ENCODE data around the gene CEP112. TPM values are rescaled to one million over a fixed set of nuclear protein-coding genes. Genes with fewer than 3 reads are reported as not detected.
A peak's percentile ranks its signal among the peaks of the same experiment; 100 is the strongest.

Gene CEP112
- 3.1 and 5.9 TPM in 2 replicates for total RNA-seq (2014; rRNA removed; shearing (Covaris generic))

DNA sequence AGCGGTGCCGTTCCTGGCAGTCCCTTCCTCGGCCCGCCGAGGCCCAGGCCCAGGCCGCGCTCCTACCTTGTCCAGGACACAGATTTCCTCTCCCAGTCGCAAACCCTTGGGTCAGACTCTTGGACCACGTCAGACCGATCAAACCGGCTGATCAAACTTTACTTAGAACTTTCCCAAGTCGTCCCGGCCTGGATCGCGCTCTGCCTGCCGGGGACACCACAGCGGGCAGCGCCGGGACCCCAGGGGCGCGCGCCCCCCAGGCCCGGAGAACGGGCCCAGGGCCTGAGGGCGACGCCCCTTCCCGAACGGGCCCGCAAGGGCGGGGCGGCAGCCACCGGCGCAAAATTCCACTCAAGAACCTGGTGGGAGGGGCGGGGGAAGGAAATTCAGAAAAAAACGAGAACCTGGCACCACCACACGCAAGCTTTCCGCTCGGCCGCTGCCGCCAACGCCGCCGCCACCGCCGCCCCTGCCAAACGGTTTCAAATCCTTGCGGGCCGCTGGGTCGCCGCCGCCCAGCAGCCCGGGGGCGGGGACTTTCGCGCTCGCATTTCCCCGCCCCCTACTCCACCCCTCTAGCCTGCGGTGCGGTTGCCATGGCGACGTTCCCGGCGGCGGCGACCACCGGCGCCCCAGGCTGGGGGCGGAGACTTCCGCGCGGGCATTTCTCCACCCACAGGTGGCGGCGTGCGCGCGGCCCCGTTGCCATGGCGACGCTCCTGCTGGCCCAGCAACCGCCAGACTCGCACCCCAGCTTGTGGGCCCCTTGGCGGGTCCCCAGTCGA is at the start of gene CEP112:
CEP112 (minus strand) TSS at position 541 of the 785 bp plus-strand sequence.
- DNase-seq (ENCODE audit: low read depth), result peak; percentile 52

DNA sequence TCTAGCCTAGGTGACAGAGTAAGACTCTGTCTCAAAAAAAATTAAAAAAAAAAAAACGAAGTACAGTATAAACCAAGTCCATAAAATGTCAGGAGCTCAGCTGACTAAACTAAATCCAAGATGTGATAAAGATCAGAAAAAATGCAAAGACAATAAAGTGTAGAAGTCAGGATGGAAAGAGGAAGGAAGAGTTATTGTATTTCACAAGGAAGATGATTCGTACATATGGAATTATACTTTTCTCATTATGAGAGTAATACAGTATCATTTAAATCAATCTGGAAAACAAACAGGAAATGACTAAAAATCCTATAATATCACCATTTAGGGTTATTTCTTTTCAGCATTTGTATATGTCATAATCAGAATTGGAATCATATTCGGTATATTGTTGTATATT is 48.7 kb upstream of the CEP112 start:
- DNase-seq (ENCODE audit: low read depth), result no peak

DNA sequence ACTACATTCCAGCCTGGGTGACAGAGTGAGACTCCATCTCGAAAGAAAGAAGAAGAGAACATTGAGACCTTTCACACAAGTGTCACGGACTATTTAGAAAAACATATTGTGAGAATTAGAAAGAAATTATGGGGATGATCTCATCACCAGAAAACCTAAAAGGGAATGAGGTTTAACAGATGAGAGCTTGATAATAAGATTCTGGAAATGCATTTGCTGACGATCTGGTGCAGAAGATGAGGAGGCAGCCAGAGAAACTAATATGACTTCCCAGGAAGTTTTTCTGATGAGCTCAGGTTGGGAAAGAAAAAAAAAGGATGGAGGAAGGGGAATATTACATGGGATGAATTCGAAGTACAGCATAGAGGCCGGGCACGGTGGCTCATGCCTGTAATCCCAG is 48.1 kb upstream of the CEP112 start:
- DNase-seq (ENCODE audit: low read depth), result no peak

DNA sequence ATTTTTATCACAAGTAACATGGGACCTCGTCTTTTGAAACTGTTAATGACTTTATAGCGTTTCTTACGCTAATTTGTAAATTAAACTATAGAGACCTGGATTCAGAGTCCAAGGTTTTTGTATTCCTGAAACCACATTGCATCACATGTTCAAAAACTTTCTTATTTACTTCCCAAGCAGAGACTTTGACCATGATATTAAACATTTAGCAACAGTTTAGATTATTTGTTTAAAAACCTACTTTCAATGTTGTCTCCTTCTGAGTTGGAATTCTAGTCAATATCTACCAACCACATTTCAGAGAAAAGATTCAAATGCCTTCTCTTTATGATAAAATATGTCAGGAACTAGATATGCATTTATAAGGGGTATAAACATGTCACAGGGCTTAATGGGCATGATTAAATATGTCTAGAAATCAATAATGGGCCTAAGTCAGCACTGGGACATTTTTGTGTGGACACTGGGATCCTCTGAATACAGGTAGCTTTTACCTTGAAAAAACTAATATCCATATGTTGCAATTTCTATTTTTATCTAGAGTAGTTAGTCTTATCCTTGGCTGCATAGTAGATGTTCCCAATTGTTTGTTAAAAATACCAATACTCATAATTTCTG is 43.6 kb upstream of the CEP112 start:
- DNase-seq (ENCODE audit: low read depth), result no peak

DNA sequence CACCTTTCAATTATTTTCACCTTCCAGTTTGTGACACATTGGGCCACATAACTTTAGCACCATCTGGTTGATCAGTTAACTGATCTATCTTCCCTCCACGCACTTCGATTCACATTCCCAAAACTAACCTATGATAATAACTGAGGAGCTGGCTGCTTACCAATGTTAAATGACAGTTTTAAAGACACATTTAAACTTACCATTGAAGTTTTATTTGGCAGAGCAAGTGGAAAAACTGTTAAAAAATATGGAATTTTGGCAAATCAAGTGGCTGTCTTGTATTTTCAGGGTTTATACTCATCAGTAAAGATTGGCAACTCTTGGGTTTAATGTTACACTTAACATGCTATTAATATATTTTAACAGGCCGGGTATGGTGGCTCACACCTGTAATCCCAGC is 42.7 kb upstream of the CEP112 start:
- no peak for DNase-seq (ENCODE audit: low read depth)

DNA sequence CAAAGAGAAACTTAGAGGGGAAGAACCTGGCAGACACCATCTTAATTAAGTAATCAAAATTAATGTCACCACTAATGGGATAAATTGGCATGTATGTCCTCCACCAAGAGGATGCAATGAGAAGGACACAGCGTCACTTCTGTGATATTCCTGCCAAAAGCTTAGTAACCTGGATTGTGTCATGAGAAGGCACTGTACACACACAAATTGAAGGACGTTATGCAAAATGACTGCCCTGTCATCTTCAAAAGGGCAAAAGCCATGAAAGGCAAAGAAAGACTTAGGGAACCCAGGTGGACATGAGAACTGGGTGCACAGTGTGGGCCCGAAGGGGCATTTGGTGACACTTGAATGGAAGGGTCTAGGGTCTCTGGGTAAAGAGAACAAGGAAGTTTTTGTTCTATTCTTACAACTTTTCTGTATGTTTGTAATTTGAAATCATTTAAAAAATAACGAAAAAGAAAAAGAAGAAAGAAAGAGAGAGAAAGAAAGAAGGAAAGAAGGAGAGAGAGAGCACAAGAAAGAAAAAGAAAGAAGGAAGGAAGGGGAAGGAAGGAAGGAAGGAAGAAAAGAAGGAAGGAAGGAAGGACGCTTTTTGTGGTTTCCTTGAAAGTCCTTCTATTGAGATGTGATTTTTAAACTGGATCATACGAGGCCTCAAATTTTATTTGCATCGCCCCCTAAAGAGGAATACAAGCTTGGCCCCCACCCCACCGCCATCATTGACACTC is 41.3 kb upstream of the CEP112 start:
- no peak for DNase-seq (ENCODE audit: low read depth)

DNA sequence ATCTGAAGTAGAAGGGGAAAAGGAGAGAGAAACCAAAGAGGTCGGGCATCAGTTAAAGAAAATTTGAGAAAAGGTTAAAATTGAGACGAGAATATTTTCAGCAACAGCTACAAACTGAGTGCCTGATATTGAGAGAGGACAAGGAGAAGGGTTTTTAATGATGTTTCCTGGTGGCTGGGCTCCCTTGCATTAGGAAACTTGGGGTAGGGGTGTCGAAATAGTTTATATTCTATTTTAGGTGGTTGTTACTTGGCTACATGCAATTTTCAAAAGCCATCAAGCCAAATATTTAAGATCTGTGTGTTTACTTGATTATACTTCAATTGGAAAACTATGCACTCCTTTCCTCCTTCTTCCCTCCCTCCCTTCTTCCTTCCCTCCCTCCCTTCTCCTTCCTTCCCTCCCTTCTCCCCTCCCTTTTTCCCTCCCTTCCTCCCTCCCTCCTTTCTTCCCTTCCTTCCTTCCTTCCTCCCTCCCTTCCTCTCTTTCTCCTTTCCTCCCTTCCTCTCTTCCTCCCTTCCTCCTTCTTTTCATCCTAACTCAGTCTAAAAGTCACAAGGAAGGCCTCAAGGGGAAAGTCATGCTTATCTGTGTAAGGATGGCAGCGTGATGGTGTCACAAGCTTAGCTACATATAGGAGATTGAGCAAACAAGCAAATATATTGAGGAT is 39.1 kb upstream of the CEP112 start:
- no peak for DNase-seq (ENCODE audit: low read depth)

DNA sequence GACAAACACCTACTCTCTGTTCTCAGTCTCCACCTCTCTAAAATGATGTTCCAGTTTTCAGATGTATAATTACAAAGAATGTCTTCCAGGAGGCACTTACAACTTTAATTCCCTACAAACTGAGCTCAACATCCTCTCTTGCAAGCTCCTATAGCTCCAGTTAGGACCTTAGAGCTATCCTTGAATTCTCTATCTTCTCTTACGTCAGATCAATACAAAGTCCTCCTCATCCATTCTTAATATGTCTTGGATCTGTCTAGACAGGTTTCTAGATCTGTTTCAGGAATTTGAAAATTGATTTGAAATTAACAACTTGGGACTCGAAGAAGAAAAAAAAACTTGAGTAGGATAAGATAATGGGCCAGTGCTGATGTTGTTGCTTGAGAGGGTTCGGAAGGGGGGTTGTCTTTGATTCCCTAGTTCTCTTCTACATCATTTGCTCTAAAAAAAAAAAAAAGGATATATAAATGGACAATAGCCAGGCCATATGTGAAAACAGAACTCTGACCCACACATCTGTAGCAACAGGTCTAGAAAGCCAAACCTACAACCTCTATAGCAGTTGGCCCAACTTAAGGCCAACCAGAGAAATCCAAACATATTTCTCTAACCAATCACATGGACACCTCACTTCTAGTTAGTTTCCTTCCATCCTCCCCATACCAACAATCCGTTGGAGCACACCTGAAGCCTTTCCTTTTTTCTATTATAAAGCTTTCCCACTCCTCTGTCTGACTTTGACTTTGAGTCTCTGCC is 38.0 kb upstream of the CEP112 start:
- no peak for DNase-seq (ENCODE audit: low read depth)

DNA sequence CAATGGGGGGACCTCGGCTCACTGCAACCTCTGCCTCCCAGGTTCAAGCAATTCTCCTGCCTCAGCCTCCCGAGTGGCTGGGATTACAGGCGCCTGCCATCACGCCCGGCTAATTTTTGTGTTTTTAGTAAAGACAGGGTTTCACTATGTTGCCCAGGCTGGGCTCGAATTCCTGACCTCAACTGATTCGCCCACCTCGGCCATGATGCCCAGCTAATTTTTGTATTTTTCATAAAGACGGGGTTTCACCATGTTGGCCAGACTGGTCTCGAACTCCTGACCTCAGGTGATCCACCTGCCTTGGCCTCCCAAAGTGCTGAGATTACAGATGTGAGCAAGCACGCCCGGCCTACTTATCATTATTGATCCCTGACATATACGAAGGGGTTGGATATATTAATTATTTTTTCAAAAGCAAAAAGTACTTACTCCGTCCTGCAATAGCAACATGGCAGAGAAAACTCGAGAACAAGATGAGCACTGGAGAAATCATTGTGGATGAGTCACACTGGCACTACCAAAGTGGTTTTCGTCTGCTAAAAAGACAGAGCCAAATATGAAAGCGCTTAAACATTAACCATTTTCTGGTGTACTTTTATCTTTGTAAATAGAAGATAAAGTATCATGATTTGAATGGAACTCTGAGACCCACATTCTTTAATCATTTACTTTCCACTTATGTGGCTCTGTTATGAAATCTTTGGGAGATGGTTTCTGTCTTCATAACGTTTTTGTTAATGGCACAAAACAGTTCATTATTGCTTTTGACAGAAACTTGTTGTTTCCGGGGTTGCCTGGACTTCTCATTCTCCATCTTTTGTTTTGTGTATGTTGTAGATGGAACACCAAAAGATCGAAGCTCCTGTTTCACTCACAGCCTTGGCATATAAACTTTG is 37.2 kb upstream of the CEP112 start, which contains the start of gene APOH:
APOH (minus strand) TSS at position 529 of the 896 bp plus-strand sequence; CDS start at position 493, 36 bp downstream.
- DNase-seq (ENCODE audit: low read depth), result no peak

DNA sequence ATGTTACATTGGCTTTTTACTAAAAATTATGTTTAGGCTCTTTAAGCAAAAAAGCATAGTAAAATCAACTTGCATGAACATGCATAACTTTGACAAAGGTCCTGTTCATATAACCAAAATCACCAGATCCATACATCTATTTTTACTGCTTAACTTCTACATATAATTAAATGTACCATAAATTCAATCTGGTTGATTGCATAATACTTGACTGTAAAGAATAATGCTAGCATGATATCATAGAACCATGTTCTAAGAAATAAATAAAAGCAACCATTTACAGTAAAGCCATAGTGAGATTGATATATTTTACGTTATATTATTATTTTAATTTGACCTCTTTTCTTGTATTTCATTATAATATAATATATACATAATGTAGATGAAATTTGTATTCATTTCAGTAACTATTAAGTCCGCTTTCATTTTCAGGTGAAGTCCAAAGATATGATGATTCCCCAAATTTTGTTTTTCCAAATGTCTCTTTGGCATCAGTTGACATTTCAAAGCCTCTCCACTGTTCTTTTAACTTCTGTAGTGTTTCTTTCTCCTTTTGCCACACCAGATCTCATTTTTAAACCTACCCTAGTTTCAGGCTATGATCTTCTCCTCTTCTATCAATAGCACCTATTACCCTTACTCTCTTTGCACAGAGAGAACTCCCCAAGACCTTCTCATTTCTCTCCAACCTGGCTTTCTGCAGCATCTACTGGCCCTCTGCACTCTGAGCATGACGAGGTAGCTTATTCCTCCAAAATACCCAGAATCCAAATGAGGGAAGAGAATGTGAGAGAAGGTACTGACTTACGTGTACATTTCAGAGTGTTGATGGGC is 35.5 kb upstream of the CEP112 start:
- no peak for DNase-seq (ENCODE audit: low read depth)

DNA sequence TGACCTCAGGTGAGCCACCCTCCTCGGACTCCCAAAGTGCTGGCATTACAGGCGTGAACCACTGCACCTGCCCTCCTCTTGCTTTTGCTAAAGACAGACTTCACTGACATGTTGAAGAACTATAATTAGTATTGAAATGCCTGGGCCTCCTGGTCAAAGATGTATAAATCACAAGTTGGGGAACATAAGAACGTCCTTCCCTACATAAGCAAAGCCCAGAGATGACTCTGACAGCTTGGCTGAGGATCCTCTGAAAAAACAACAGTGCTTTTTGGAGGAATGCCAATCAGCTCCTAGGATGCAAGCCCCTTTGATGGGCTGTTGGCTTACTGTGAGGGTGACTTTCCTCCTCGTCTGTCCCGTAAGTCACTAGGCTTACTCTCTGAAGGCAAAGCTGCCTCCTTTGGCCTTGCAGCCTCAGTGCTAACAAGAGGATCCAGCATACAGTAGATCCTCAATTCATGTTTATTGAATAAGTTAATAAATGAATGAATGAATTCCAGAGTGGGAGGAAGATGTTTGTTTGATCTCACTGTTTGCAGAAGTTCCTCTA is 30.9 kb upstream of the CEP112 start:
- no peak for DNase-seq (ENCODE audit: low read depth)

DNA sequence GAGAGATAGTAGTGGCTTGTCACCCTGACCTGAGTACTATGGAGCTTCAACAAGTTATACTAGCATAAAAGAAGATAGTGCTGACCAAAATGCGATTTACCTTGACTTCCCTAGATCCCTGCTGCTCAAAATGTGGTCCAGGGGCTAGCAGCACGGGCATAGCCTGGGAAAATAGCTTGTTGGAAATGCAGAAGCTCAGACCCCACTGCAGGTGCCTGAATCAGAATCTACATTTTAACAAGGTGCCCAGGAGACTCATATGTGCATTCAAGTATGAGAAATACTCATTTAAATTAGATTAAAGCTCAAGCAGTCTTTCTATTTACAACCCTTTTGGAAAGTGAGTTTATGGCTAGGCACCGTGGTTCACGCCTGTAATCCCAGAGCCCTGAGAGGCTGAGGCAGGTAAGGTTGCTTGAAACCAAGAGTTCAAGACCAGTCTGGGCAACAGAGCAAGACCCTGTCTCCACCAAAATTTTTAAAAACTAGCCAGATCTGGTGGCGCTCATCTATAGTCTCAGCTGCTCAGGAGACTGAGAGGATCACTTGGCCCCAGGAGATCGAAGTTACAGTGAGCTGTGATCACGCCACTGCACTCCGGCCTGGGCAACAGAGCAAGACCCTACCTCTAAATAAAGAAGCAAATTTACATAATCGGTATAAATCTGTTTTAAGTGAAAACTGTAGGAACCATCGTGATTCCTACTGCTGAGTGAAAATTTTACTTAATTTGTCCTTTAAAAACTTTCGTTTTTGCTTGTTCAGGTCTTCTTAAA is 30.0 kb upstream of the CEP112 start:
- no peak for DNase-seq (ENCODE audit: low read depth)

DNA sequence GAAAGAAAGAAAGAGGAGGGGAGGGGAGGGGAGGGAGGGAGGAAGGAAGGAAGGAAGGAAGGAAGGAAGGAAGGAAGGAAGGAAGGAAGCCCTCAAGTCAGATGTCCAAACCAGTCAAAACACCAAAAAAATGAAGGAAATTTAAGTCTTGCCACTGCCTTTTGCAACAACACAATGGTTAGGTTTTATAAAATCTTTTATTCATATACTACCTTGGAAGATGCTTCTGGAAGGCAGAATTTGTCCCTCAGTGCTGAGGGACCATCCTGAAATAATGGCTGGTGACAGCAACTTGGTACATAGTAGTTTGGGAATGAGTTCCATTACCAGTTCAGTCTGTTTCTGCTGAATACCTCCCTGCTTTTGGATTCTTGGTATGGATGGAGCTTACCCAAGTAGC is 29.4 kb upstream of the CEP112 start:
- no peak for DNase-seq (ENCODE audit: low read depth)

DNA sequence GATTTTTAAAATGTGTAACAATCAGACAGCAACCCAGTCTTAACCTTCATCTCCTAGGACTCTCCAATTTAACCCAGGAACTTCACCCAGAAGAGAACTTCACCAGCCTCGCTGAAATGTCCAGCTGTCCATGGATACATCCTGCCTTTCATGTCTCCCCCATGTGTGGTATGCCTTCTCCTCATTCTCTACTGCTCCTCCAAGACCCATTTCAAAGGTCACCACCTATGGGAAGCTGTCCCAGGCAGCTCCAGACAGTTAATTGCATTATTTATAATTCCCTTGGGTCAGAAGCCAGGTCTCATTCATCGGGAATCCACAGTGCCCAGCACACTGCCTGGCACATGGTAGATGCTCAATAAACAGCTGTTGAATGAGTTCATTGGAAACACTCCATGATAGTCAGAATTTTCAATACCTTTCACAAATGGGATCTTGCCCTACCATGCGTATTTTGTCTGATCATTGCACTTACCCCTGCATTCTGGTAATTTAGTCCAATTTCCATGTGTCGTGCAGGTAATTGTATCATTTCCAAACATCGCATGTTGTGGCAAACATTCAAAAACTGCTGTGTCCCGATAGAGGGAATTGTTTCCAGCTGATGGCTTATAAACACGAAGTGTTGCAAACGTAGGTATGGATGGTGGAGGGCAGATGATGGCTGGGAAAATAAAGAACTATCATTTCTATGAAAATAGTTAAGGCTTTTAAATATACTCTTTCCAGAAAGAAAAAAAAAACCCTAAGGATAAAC is 28.3 kb upstream of the CEP112 start:
- no peak for DNase-seq (ENCODE audit: low read depth)

DNA sequence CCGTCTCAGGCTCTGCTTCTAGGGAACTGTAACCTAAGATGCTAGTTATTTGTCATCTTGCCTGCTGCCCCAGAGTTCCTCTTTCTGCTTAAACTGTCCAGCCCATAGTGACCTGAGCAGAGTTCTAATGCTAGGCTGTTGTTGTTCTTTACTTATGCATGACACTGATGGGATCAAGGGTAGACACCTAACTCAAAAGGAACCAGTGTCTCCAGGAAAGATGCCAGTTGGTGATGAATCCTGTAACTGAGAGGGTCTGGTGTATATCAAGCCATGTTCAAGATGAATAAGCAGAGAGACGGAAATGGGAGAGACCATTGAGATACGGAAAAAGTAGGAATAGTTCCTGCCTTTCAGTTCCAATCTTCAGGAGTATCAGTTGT is 23.6 kb upstream of the CEP112 start:
- no peak for DNase-seq (ENCODE audit: low read depth)

DNA sequence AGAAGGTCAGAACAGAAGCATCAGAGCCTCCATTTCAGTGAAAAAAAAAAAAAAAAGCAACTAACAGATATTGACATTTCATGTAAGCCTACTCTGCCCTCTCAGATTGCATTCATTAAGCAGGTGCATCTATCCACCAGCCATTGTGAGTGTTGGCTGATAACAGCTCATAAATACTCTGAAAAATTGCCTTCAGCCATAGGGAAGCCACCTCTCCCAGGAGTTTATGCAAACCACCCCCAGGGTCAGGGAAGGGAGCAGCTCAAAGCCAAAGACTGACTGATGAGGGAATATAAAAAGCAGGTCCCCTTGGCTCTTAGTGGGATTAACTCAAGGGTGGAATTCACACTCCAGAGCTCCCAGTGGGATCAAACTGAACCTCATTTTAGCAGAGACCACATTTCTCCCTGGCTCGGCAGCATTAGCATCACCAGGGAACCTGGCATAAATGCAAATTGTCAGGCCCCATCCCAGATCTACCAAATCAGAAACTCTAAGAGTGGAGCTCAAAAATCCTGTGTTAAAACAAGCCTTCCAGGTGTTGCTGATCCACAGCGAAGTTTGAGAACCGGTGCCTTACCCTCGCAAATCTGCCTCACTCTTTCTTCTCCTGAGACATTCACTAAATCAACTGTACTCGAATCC is 23.1 kb upstream of the CEP112 start:
- no peak for DNase-seq (ENCODE audit: low read depth)

All from RPMI7951 (cell line).